HG02943 (cell line): ENCODE measurements around the gene C1orf174.

ENCODE experiments used
- ATAC-seq: cut with Tn5 transposase; IDR thresholded peaks from one replicate; pipeline ENCODE4 v1.9.1; 2021; ENCODE audit warnings: mild to moderate bottlenecking, low read depth, moderate library complexity; ENCODE audit not compliant: unreplicated experiment

Gene C1orf174

GRCh38 chr1:3910857-3911845 lies 11.1 kb upstream of the C1orf174 start:
- no peak for ATAC-seq

GRCh38 chr1:3910049-3910731 lies 10.1 kb upstream of the C1orf174 start:
- ATAC-seq, result no peak

GRCh38 chr1:3909615-3910014 lies 9.5 kb upstream of the C1orf174 start:
- no peak for ATAC-seq

- no peak for ATAC-seq
Measured at GRCh38 chr1:3908886-3909517, 8.9 kb upstream of the C1orf174 start.

- no peak for ATAC-seq
Measured at GRCh38 chr1:3907621-3908165, 7.6 kb upstream of the C1orf174 start.

- no peak for ATAC-seq
Measured at GRCh38 chr1:3907031-3907534, 7.0 kb upstream of the C1orf174 start.

- ATAC-seq, result no peak
Measured at GRCh38 chr1:3906672-3907020, 6.6 kb upstream of the C1orf174 start.

GRCh38 chr1:3905953-3906671 lies 6.0 kb upstream of the C1orf174 start:
- ATAC-seq, result no peak

- ATAC-seq, result no peak
Measured at GRCh38 chr1:3905266-3905952, 5.3 kb upstream of the C1orf174 start.

- no peak for ATAC-seq
Measured at GRCh38 chr1:3904843-3905185, 4.7 kb upstream of the C1orf174 start.

- ATAC-seq, result no peak
Measured at GRCh38 chr1:3904006-3904842, 4.2 kb upstream of the C1orf174 start.

GRCh38 chr1:3903141-3904005 lies 3.3 kb upstream of the C1orf174 start:
- ATAC-seq, result no peak

GRCh38 chr1:3902571-3903091 lies 2.6 kb upstream of the C1orf174 start:
- ATAC-seq, result no peak

GRCh38 chr1:3902111-3902511 lies 2.0 kb upstream of the C1orf174 start:
- ATAC-seq, result no peak

GRCh38 chr1:3900969-3901529 lies 977 bp upstream of the C1orf174 start:
- ATAC-seq, result peak; percentile 53

- peak; percentile 2 for ATAC-seq
Measured at GRCh38 chr1:3899754-3900149, 320 bp downstream of the C1orf174 start.

- no peak for ATAC-seq
Measured at GRCh38 chr1:3898994-3899753, 898 bp downstream of the C1orf174 start.
